K562 (cell line): ENCODE results near the gene TNNT1. TPM values are rescaled to one million over a fixed set of nuclear protein-coding genes. Genes with fewer than 3 reads are reported as not detected.

Experiments
- CEBPZ ChIP-seq: fragments of 150-350 bp; IDR thresholded peaks from 2 replicates; pipeline ENCODE4 v1.6.1; 2014; ENCODE audit warnings: low read depth, mild to moderate bottlenecking, low read length, borderline replicate concordance
- ESRRA ChIP-seq: fragments of 450-650 bp; IDR thresholded peaks from 2 replicates; pipeline ENCODE4 v1.6.1; 2014; ENCODE audit warnings: low read depth, mild to moderate bottlenecking, moderate library complexity, borderline replicate concordance
- HIVEP1 ChIP-seq: fragments of 250-450 bp; sonication (Bioruptor Pico); IDR thresholded peaks from 2 replicates; pipeline ENCODE4 v1.4.0; 2020; ENCODE audit warnings: mild to moderate bottlenecking
- MEF2A ChIP-seq: IDR thresholded peaks from 2 replicates; pipeline ENCODE4 v1.6.1; 2011; ENCODE audit warnings: low read depth, mild to moderate bottlenecking, low read length, moderate library complexity; ENCODE audit not compliant: control insufficient read depth
- NCOA1 ChIP-seq: fragments of 450-650 bp; IDR thresholded peaks from 2 replicates; pipeline ENCODE4 v1.6.1; 2016; ENCODE audit warnings: low read depth
- NFRKB ChIP-seq: fragments of 450-650 bp; IDR thresholded peaks from 2 replicates; pipeline ENCODE4 v1.6.1; 2016; ENCODE audit warnings: low read depth
- NR2C2 ChIP-seq, 2 experiments: fragments of 200-800 bp in 1 of 2; sonication (Bioruptor generic) in 1 of 2; sonication (generic) in 1 of 2; formaldehyde crosslinking in 1 of 2; IDR thresholded peaks; 2 replicates each; pipeline versions ENCODE4 v1.6.1 to v1.8.0; 2016 to 2022; ENCODE audit warnings: mild to moderate bottlenecking in 1 of 2, missing compliant biosample characterization in 1 of 2, missing genetic modification characterization in 1 of 2, missing genetic modification reagents in 1 of 2
- PHF21A ChIP-seq: fragments of 450-650 bp; IDR thresholded peaks from 2 replicates; pipeline ENCODE4 v1.6.1; 2017; ENCODE audit warnings: low read depth, borderline replicate concordance
- PPARD ChIP-seq: fragments of 250-450 bp; sonication (Bioruptor Pico); IDR thresholded peaks from 2 replicates; pipeline ENCODE4 v1.8.0; 2022; ENCODE audit warnings: inconsistent platforms, mild to moderate bottlenecking, moderate library complexity
- RAD51 ChIP-seq: fragments of 450-650 bp; IDR thresholded peaks from 2 replicates; pipeline ENCODE4 v1.7.1; 2016; ENCODE audit warnings: low read depth, mild to moderate bottlenecking, borderline replicate concordance
- SRSF1 ChIP-seq: fragments of 200-400 bp; formaldehyde crosslinking; IDR thresholded peaks from 2 replicates; pipeline ENCODE4 v1.6.1; 2017; ENCODE audit warnings: mild to moderate bottlenecking, low read depth, low read length, moderate library complexity
- STAT5A ChIP-seq: IDR thresholded peaks from 2 replicates; pipeline ENCODE4 v1.6.1; 2012; ENCODE audit warnings: low read length, inconsistent platforms, borderline replicate concordance
- ZBTB12 ChIP-seq: fragments of 250-450 bp; sonication (Bioruptor Pico); IDR thresholded peaks from 2 replicates; pipeline ENCODE4 v1.4.0; 2020
- ZNF696 ChIP-seq: fragments of 250-450 bp; sonication (Bioruptor Pico); conservative IDR thresholded peaks from 2 replicates; pipeline ENCODE4 v1.4.0; 2020; ENCODE audit warnings: mild to moderate bottlenecking, moderate library complexity
- polyA plus RNA-seq, 8 experiments: library from polyadenylated mRNA; depleted of rRNA in 4 of 8; stranded (reverse) in 5 of 8; unstranded in 3 of 8; fragments of >200 nt; fragmentation: Nextera tagmentation in 2 of 8; fragmentation: Illumina TruSeq in 1 of 8; extraction: Ambion mirVana in 2 of 8; extraction: Trizol in 1 of 8; gene quantifications; 2 replicates each; pipeline versions ENCODE4 v1.2.1 to v1.2.3, GENCODE V29; 2011 to 2014; ENCODE audit warnings: inconsistent platforms in 1 of 8, missing spikeins in 1 of 8
- total RNA-seq, 7 experiments: library from RNA; depleted of rRNA in 6 of 7; stranded (reverse); fragments of >200 nt in 6 of 7; fragmentation: Illumina TruSeq in 2 of 7; extraction: Trizol in 2 of 7; gene quantifications; 2 replicates each; pipeline versions ENCODE4 v1.2.1 to v1.2.3, GENCODE V29; 2011 to 2021; ENCODE audit warnings: low replicate concordance in 1 of 7

Gene TNNT1
- total and polyA plus RNA-seq, 9 of the 15 experiments (the other 6 are each of a cell fraction or from before 2014, with no cell fraction given) = 31.8 to 390 (median 227) TPM

GRCh38 chr19:55152017-55152416, 3.0 kb upstream of the TNNT1 start (continued):
- TF ChIP-seq PPARD (CRISPR knock-in tag) = no peak
- no peak for TF ChIP-seq ZNF696 (CRISPR knock-in tag)
- TF ChIP-seq STAT5A = no peak
- TF ChIP-seq SRSF1 = no peak
- TF ChIP-seq CEBPZ = no peak
- peak; percentile 80 for TF ChIP-seq NCOA1
- peak; percentile 64; the same call in 1 of the 2 replicates for TF ChIP-seq NFRKB
- TF ChIP-seq MEF2A = no peak
- peak; percentile 63 for TF ChIP-seq ESRRA
- TF ChIP-seq PHF21A = no peak
- no peak for TF ChIP-seq HIVEP1 (CRISPR knock-in tag)
- no peak for TF ChIP-seq RAD51
- no peak for TF ChIP-seq NR2C2 (CRISPR knock-in tag; IDR thresholded peaks at IDR 0.05)
- peak; percentile 42 for TF ChIP-seq NR2C2 (tag; IDR thresholded peaks at IDR 0.05)
- TF ChIP-seq ZBTB12 (CRISPR knock-in tag) = no peak
